DMS153 treated with DMSO at 0.1 percent for 48 hours (cell line): ENCODE measurements around the gene UNKL.

Experiments
- DNase-seq: peaks from one replicate; lab custom pipeline; 2025; ENCODE audit not compliant: unreplicated experiment; lab: John Stamatoyannopoulos, UW

The UNKL gene, protein sequence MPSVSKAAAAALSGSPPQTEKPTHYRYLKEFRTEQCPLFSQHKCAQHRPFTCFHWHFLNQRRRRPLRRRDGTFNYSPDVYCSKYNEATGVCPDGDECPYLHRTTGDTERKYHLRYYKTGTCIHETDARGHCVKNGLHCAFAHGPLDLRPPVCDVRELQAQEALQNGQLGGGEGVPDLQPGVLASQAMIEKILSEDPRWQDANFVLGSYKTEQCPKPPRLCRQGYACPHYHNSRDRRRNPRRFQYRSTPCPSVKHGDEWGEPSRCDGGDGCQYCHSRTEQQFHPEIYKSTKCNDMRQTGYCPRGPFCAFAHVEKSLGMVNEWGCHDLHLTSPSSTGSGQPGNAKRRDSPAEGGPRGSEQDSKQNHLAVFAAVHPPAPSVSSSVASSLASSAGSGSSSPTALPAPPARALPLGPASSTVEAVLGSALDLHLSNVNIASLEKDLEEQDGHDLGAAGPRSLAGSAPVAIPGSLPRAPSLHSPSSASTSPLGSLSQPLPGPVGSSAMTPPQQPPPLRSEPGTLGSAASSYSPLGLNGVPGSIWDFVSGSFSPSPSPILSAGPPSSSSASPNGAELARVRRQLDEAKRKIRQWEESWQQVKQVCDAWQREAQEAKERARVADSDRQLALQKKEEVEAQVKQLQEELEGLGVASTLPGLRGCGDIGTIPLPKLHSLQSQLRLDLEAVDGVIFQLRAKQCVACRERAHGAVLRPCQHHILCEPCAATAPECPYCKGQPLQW

DNA sequence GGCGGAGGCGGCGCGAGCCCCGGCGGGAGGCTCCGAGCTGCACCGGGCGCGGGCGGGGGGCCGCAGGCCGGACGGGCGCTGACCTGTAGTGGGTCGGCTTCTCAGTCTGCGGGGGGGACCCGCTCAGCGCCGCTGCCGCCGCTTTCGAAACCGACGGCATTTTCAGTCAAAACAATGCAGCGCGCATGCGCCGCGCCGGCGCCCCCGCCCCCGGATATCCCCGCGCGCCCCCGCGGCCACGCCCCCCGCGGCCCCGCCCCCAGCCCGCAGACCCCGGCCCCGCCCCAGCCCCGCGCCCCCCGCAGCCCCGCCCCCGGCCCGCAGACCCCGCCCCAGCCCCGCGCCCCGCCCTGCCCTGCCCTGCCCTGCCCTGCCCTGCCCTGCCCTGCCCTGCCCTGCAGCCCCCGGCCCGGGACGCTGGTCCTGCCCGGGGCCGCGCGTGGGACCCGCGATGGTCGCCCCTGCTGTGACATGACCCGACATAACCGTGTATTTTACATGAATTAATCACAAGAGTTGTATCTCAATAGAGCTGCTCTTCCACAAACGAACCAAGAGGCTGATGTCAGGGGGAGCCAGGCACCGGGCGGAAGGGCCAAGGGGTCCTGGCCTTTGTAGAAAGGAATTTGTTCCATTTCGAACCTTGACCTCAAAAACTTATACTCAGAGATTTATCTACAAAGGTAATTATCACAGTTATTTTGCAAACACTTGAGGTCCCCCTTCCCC, at the start of gene UNKL:
Gene UNKL (minus strand): TSS at position 173 of the 729 bp plus-strand sequence. CDS start 13 bp downstream, at position 160.
- peak; percentile 12 for DNase-seq

DNA sequence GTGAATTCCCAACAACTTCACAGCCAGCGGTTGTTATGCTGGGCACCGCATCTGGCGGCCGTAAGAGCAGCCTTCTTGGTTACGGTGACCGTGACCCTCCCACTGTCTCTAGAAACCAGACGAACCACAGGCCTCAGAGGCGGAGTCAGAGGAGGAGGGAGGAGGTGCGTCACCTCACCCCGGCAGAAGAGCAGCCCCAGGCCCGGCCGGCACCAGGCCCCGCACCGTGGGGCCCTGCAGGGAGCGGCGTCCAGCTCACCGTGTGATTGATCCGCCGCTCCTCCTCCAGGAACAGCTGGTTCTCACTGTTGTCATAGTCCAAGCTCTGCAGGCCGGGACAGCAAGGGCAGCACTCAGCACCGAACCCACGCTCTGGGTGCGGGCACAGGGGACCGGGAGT, 46.6 kb upstream of the UNKL start:
- DNase-seq: no peak

DNA sequence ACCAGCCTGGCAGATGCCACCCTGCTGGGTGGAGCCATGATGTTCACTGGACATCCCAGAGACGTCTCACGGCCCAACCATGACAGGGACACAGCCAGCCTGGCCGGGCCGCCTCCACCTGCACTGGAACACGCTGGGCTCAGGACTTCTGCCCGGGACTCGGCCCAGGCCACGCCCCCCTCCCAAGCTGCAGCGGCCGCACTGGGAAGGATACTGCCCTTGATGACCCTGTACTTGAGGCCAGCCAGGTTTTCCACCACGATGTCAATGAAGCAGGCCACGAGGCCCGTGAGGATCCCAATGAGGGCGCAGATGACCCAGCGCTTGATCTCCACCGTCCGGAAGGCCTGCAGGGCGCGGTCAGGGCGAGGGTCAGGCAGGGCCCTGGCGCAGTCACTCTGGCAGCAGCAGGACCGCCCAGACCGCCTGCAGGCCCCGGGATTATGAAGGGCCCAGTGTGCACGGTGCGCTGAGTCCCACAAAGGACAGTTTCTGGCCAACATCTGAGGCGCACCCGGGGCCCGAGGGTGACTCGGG, 46.2 kb upstream of the UNKL start:
- DNase-seq: no peak

DNA sequence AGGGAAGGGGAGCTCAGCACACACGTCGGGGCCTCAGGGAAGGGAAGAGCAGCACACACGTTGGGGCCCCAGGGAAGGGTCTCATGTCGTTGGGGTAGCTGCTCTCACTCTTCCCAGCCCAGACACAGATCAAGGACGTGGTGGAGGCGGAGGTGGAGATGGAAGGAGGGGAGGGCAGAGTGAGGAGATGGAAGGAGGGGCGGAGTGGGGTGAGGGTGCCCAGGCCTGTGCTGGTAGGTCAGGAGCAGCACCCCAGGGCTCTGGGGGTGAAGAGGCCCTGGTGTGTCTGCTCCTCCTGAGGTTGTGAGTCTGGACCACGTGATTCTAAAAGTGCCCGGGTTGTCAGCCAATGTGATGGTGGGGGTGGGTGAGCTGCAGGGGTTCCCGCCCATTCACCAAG, 45.5 kb upstream of the UNKL start:
- DNase-seq: no peak

DNA sequence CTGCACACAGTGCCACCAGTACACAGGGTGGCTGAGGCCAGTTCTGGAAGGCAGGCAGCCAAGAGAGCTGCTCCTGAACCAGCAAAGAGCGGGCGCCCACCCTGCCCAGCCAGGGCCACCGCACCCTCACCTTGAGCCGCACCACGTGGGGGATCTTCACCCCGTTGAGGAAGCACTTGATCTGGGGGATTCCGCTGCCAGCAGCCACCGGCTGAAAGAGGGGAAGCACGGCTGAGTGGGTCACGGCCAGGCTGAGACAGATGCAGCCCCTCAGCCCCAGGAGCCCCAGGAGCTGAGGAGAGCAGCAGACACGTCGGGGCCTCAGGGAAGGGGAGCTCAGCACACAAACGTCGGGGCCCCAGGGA, 44.5 kb upstream of the UNKL start:
- DNase-seq: no peak

DNA sequence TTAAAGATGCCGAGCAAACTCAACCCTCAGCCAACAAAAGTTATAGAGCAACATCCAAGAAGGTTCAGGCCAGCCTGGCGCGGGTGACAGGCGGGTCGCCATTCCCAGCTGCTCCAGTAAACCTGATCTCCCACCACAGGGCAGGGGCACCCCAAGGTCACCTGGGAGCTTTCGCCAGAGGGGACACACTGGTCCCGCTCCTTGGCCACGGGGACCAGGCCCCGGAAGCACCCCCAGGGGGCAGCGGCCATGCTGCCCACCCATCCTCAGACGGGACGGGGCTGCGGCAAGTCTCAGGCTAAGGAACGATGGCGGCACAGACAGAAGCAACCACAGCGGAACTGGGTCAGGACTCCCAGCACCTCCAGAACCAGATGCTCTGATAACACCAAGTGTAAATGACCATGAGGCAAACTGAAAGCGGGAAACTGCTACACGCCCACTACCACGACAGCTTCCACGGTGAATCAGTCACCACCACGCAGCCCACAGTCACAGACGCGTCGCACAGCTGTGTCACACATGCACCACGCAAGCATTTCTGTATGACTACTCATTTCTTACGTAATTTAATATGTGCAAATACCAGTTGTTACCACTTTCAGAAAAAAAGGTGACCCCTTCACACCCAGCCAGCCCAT, 44.0 kb upstream of the UNKL start:
- no peak for DNase-seq

DNA sequence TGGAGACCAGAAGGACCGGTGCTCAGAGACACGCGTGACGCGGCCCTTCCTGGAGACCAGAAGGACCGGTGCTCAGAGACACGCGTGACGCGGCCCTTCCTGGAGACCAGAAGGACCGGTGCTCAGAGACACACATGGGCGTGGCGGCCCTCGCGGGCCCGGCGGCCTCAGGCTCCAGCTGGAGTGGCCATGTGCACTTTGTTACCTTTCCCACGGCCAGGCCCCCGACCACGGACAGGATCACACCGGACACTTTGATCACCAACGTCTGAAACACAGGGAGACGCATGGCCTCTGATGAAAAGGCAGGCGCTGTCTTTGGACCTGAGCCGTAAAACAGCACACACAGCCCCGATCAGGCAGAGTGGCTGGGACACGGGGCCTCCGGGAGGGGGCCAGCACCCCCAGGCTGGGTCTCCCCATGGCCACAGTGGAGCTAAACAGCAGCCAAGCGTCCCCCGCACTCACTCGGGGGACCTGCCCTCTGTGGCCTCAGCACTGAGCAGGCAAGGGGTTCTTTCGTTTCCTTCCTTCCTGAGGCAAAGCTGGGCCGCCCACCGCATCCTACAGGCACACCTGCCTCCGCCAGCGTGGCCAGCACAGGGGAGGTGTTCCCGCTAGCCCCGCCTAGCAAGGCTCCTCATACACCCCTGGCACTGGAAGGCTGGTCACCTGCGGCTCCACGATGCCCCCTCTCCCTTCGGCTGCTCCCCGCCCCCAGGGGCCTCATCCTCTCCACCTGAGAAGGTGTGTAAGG, 43.2 kb upstream of the UNKL start:
- DNase-seq: no peak

DNA sequence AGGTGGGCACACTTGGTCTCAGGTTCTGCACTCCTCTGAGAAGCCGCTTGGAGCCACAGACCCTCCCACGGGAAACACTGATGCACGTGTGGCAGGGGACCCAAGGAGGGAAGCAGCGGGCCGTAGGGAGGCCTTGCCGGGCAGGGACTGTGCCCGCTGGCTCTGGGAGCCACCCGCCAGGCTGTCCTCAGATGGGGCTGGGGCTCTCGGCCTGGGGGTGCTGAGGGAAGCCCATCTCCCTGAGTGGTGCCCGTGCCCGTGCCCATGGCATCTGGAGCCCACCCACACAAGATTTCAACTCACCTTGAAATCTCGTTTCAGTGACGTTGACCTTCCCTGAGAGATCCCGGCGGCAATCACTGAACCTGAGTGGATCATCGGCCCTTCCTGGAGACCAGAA, 42.4 kb upstream of the UNKL start:
- DNase-seq: no peak

DNA sequence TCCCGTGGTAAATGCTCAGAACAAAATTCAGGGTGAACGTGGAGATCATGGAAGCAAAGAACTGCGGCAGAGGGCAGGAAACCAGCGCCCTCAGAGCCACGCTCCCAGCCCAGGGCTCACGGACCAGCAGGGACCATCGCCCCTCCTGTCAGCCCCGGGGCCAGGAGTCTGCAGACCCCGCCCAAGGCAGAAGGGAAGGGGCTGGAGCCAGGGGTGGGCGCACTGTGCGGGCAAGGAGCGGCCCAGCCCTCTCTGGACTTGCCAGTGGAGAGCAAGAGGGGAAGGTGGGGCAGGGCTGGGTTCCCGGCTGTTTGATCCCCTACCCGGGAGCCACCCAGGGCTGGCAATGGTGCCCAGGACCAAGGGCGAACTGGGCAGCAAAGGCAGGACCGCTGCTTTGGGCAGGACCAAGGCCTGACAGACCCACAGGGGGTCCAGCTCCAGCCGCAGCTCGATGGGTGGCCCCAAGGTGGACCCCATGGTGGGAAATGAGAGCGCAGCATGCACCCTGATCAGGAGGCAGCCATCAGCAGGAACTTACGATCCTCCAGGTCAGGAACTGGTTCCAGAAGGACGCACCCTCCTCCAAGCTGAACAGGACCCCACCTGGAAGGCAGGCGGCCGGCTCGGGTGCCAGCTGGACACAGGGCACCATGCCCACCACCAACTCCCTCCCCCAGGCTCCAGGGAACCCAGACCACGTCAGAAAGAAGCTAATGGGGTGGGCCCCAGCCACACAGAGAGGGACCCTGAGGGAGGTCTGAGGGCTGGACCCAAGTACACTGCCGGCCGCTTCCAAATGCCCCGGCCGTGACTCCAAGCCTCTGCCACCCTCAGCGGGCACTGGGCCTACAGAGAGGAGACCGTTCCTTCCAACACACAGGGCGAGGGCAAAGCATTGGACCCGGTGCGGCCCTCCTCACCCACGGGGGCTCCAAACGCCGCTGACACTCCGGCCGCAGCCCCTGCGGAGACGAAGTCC, 41.0 kb upstream of the UNKL start:
- no peak for DNase-seq

DNA sequence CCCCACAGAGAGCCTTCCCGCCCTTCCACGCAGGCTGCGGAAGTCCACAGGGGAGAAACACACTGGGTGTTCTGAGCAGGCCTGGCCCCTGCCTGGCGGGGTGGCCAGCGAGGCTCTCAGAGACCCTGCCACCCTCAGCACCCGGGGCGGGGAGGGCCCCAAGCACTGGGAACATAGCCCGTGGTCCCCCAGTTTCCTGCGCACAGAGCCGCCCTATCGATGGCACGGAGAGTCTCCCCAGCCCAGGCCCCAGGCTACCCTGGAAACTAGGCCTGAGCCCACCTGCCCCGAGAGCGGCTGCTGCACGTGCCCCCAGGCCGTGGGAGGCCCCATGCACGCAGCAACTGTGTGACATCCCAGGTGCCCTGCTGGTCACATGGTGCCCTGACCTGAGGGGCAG, 40.1 kb upstream of the UNKL start:
- no peak for DNase-seq

DNA sequence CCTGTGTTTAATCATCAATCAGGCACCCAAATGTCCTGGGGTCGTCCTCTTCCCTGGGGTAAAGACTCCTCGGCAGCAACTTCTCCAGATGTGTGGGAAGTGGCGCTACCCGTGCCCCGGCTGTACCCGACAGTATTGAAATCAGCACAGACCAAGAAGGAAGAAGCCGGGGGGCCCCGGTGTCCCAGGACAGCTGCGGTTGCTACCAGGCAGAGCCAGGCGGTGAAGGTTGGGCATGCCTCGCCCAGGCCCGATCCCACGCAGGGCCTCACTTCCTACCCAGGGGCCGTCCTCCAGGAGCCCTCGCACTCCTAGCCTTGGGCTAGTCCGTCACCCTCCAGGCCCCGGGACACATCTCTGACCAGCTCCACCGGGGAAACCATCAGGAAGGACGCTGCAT, 38.8 kb upstream of the UNKL start:
- DNase-seq: no peak

DNA sequence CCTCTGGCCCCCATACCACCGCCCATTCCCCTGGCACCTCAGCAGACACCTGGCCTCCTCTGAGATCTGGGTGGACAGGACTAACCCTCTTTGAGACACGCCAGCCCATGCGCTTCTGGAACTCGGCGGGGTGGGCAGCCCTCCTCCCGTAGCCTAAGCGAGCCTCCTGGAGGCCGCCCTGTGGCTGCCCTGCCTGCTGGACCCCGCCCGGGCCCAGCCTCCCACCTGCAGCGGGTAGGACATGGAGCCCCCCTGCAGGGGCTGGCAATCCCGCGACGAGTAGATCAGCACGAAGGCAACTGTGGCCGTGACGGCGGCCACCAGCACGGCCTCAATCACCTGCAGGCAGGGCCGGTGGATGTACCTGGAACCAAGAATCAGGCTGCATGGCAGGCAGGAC, 38.0 kb upstream of the UNKL start:
- DNase-seq: no peak

DNA sequence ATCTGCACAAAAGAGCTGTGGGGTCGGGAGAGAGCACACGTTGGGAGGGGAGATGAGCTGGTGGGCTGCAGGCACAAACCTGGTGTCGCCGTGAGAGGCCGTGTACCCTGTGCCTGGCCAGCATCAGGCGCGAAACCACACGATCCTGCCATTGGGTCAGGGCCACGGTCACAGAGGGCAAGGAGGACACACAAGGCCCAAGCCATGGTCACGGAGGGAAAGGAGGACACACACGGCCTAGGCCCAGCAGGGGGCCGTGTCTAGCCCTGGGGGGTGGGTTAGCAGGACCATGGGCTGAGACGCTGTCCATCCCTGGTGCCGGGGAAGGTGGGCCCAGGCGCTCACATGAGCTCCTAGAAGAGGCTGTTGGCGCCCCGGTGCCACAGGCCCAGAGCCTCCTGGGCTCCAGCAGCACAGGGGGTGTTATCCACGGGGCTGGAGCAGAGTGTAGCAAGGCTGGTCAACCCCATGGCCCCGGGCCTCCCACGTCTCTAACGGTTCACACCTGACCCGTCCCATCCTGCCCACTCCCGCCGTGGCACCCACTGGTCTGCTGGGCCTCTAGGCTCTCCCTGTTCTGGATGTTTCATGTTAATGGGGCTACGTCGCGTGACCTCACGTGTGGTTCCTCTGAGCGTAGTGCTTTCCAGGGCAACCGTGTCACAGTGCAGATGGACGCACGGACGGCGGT, 37.3 kb upstream of the UNKL start:
- DNase-seq: no peak

DNA sequence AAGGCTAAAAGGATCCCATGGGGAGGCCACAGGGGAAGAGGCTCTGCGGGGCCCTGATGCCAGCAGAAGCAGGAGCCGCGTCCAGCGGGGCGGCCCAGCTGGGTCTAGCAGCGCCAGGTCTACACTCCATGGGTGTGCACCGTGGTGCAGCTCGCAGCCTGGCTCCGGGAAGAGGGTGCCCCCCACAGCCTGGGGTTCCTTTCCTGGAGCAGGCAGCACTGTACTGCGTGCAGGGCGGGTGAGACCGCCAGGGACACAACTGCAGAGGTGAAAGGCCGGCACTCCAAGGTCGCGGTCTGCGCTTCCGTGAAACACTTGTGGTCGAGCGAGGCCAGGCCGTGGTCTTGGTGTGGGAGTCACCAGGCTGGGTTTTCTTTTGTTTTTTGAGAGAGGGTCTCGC, 36.3 kb upstream of the UNKL start:
- no peak for DNase-seq

DNA sequence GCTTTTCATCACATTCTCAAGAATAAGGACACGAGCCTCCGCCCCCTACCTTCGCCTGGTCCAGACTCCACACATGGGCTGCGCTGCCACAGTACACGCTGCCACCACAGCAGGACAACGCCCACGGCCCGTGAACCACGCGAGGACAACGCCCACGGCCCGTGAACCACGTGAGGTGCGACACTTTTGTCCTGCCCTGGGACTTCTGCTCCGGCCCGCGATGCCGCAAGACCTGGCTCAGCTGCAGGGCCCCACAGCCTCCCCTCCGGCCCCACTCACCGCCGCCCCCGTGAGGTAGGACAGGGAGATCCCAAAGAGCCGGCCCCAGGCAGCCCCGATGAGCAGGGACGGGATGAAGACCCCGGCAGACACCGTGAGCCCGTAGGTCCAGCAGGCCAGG, 35.7 kb upstream of the UNKL start:
- DNase-seq: no peak

DNA sequence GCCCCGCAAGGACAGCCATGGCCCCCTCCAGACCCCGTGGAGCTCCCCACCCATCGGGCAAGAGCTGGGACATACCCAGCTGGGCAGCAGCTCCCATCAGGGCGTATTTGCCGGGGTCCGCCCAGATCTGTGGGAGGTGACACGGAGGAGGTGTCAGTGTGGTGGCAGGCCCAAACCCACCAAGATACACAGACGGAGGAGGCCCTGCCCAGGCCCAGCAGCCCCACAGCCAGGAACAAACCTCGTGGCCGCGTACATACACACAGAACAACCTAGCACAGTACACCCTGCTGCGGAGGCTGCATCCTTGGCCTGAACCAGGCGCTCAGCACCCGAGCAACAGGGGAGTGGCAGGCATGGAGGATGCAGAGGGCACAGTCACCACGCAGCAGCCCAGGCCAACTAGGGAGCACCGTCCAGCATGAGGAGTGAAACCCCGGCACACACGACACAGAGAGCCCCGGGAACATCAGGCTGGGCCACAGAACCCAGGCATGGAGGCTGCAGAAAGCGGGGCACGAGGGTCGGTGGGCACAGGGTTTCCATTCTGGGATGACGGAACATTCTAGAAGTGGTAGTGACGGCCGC, 34.8 kb upstream of the UNKL start:
- no peak for DNase-seq

DNA sequence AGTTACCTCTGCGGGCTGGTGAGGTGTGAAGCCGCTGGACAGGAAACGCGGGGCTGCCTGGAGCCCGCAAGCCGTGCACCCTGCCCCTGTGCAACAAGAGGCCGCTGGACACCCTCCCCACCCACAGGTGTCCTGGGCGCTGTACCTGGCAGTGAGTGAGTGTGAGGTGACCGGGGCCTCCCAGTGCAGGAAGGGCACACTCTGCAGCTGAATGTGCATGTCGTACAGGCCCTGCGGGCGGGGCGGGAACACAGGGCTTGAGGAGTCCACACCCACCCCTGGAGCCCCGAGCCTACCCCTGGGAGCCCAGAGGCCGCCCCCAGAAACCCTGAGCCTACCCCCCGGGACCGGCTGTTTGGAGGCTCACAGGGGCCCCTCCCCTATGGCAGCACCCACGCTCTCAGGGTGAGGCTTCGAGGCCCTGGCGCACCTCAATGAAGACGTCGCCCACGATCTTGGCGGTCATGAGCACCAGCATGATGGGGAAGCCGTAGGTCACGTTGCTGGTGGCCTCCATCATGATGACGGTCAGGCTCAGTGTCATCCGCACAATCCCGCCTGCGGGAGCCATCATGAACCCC, 34.1 kb upstream of the UNKL start:
- no peak for DNase-seq

DNA sequence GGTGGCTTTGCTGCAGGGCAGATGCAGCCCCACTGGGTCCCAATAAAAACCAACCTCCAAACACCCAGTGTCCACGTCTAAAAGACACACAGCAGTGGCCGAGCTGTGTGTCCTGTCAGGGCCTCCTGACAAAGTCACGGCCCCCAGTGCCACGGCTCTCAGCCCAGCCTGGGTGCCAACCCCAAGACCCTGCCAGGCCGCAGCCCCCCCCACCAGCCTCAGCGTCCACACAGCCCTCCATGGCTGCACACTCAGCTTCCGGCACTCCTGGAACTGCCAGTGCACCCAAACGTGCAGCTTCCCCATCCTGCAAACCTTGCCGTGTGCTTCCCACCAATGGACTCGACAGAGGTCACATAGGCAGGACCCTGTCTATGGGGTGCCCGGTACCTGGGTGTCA, 33.5 kb upstream of the UNKL start:
- no peak for DNase-seq
